HG03457 (cell line): ENCODE data around the gene BBS4.
A peak's percentile ranks its signal among the peaks of the same experiment; 100 is the strongest.
"Not testable (repeated sequence)": the region's sequence is repeated elsewhere in the genome, so short reads cannot be mapped to it uniquely, and the experiment has no call there.

Source experiments
- ATAC-seq: cut with Tn5 transposase; IDR thresholded peaks from one replicate; pipeline ENCODE4 v1.9.1; 2021; ENCODE audit warnings: moderate number of reproducible peaks; ENCODE audit not compliant: unreplicated experiment

BBS4 gene, protein sequence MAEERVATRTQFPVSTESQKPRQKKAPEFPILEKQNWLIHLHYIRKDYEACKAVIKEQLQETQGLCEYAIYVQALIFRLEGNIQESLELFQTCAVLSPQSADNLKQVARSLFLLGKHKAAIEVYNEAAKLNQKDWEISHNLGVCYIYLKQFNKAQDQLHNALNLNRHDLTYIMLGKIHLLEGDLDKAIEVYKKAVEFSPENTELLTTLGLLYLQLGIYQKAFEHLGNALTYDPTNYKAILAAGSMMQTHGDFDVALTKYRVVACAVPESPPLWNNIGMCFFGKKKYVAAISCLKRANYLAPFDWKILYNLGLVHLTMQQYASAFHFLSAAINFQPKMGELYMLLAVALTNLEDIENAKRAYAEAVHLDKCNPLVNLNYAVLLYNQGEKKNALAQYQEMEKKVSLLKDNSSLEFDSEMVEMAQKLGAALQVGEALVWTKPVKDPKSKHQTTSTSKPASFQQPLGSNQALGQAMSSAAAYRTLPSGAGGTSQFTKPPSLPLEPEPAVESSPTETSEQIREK

DNA sequence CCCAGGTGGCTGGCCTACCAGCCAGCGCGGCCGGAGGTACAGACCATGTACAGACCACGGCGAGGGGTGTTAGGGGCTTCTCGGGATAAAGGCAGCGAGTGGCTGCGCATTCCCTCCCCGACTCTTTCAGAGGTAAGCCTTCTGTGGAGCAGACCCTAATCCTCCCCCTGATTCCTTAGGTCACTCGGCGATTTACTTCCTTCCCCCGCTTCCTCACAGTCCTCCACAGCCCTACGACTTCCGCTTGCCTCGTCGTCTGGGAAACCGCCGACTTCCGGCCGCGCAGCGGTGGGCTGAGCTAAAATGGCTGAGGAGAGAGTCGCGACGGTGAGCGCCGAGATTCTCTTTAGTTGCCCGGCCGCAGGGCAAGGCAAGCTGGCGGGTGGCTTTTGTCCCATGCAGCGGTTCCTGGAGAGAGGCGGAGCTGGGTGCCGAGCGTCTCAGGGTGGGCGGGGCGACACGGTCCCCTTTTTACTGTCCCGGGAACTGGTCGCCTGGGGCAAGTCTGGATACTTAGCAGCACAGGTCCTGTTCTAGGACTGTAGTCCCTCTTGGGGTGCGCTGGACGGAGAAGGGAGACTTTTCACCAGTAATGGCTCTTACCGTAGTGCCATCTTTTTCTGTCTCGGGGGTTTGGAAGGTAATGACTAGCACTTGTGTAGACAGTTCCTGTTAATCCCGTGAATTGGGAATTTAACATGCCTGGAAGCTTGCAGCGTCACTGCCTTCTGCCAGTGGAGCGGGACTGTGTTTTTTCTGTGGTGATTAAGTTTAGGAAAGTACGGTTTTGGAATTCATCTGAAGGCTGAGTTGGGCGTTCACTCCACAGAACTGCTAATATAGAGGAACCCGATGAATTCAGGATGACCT, at the start of gene BBS4, which contains the start of gene HIGD2B:
TSS of gene BBS4 (plus strand) at position 283 of the 870 bp plus-strand sequence. CDS start at position 304, 21 bp downstream.
TSS of gene HIGD2B (minus strand) at position 258 of the 870 bp plus-strand sequence. CDS start 9,808 bp downstream, outside the sequence.
- ATAC-seq = peak; percentile 92

DNA sequence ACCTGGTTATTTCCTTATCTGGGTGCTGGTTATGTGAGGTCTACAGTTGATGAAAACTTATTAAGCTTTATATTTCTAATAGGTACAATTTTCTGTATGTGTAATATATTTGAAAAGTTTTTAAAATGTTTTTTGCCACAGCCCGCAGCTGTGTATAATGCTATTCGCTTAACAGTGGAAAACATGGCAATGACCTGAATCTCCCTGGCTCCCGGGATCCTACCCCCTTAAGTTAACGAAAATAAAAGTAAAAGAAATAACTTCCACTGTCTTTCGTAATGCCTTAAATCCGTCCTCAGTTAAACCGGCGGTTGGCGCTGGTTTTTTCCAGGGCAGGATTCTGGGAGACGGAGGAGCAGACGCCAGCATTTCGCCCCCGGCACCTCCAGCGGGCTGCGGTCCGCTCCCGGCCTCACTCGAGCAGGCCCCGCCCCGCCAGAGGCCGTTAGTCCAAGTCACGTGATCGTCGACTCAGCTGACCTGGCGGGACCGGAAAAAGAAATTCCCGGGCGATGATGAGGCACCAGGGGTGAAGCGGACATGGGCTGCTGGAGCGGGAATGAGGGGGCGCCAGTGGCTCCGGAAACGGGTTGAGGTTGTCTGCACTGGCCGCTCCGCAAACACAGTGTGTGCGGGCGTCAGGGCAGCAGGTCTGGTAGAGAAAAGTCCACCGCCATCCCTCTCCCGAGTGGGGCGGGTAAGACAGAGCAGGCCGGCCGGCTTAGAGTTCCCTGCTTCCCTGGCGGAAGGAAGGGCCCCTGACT, 49.3 kb upstream of the BBS4 start:
- not testable (repeated sequence) for ATAC-seq

DNA sequence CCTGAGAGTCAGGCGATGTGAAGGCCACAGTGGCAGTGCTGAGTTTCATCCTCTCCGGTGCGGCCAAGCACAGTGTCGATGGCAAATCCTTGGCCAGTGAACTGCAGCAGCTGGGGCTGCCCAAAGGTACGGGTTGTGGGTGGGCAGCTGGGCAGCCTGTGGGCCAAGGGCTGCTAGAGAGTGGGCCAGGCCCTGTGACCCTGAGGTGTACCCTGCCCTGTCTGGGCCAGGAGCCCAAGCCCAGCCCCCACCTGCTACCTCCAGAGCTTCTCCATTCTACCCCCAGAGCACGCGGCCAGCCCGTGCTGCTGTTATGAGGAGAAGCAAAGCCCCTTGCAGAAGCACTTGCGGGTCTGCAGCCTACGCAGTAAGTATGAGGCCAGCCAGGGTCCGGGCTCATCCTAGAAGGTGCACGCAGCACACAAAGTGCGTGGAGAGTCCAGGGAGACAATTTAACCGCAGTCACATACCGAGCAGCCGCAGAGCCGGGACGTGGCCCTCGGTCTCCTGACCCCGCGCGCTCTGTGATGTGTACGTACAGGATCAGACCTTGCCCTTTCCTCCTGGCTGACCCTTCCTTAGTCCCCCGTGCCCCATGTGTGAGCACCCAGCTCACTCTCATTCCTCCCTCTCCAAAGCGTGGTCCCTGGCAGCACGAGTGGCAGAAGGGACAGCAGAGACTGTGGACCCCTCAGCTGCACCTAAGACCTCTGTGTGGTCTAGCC, 46.1 kb upstream of the BBS4 start:
- ATAC-seq = not testable (repeated sequence)

DNA sequence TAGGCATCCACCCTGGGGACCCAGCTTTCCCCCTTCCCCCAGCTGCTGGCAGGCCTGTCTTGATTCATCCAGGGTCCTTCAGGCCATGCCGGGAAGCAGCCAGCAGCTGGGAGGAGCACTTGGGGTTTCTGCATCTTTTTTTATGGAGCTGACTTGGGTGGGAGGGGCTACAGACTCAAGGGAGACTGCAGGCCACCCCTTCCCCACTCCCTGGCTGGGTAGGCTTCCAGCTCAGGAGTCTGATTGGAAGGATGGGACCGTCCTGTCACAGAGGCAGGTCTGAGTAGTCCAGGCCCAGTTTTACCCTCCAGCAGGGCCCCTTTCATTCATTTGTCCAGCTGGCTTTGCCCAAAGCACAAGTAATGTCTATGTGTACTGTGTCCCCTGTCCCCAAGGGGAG, 43.7 kb upstream of the BBS4 start:
- not testable (repeated sequence) for ATAC-seq

DNA sequence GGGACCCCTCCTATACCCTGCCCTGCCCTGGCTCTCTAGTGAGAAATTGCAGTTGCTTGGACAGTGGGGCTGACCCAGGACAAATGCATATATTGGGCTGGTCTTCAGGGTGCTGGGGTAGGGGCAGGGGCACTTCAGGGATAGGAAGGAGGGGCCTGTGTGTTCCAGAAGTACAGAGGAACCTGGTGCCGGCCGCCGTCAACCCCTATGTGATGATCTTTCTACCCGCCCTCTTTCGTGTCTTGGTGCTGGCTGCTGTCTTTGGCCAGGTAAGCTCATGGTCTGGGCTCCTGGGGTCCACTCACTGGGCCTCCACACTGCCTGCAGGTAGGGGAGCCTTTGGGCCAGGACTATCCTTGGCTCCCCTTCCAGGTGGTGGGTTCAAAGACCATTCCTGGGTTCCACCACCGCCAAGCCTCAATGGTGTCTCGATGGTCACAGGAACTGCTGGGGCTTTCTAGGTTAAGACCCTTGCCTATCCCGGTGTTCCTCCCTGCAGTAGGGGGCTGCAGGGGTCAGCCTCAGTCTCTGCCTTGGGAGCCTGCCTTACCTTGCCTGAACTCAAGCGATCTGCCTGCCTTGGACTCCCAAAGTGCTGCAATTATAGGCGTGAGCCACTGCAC, 37.3 kb upstream of the BBS4 start:
- ATAC-seq = not testable (repeated sequence)

DNA sequence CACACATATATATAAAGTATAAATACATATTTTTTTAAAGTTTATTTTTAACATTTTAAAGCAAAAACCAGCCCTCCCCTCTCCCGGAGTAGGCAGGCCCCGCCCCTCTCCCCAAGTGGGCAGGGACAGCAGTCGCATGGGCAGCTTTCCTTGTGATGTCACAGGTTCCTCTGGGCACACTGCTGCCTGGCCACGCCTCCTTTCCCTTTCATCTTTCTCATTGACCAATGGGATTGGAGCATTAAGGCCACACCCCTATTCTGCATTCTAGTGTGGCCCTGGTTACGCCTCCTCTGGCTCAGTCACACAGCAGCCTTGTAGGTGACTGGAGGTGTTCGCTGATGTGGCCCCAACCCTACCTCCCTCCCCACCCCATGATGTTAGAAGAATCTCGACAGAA, 31.6 kb upstream of the BBS4 start, which contains the start of gene GOLGA6B:
TSS of gene GOLGA6B (plus strand) at position 301 of the 400 bp plus-strand sequence. CDS start at position 342, 41 bp downstream.
- ATAC-seq = not testable (repeated sequence)

DNA sequence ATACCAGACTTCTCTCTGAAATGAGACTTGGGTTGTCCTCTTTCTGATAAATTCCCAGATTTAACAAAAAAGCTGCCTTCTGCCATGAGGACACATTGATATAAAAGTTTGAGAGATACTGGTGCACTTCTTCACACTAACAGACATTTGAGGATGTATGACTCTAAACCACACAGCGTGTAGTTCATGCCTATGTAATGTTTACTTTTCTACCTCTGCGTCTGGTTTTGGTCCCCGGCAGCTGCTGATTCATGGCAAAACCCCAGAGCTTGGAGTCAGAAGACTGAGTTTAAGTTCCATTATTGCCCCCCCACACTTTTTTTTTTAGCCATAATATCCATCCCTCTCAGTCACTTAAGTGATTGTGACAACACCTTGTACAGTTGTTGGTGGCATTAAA, 30.0 kb upstream of the BBS4 start:
- not testable (repeated sequence) for ATAC-seq

DNA sequence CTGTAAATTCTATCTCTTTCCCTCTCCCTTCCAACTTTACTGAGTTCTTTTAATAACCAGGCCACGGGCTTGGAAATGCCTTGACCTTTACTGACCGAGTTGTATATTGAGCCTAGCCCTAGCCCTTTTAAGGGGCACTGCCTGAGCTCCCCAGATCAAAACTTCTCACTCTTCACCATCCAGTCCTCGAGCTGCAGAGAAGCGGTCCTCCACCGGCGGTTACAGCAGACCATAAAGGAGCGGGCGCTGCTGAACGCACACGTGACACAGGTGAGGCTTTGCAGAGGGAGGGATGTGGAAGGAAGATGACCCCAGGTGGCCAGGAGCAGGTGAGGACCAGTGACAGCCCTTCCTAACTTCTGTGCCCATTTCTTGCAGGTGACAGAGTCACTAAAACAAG, 24.9 kb upstream of the BBS4 start:
- not testable (repeated sequence) for ATAC-seq

DNA sequence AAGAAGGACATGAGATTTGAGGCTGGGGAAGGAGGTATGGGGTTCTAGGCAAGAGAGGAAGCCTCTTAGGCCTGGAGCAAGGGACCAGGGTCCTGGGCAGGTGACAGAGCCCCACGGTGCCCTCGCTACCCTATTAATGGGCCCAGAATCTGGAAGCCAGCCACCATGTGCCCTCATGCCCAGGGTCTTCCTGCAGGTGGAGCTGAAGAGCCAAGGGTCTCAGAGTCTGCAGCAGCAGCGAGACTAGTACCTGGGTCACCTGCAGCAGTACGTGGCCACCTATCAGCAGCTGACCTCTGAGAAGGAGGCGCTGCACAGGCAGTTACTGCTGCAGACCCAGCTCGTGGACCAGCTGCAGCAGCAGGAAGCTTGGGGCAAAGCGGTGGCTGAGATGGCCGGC, 22.1 kb upstream of the BBS4 start:
- ATAC-seq = not testable (repeated sequence)

DNA sequence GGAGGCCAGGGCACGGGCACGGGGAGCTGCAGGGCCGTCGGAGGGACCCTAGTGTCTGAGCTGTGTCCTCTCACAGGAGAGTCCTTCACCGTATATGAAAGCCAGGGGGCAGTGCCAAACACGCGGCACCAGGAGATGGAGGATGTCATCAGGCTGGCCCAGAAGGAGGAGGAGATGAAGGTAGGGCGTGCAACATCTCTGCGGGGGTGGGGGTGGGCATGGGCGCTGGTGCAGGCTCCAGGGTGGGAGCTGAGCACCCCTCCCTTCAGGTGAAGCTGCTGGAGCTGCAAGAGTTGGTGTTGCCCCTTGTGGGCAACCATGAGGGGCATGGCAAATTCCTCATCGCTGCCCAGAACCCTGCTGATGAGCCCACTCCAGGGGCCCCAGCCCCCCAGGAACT, 20.3 kb upstream of the BBS4 start:
- ATAC-seq = not testable (repeated sequence)

DNA sequence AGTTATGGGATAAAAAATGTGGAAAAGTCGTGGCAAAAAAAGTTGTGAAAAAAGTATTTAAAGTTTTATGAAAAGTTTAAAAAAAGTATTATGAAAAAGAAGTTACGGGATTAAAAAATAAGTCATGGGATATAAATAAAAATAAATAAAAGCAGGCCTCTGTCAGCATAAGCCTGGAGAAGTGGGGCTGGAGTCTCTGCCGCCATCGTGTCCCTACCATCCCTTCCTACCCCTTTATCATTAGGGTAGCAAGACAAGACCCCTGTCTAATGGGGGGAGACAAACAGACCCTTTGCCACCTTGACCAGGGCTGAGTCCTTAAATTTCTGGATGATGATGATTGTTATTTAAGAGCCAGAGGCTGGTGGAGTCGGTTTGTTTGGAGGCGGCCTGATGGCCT, 16.2 kb upstream of the BBS4 start:
- ATAC-seq = not testable (repeated sequence)

DNA sequence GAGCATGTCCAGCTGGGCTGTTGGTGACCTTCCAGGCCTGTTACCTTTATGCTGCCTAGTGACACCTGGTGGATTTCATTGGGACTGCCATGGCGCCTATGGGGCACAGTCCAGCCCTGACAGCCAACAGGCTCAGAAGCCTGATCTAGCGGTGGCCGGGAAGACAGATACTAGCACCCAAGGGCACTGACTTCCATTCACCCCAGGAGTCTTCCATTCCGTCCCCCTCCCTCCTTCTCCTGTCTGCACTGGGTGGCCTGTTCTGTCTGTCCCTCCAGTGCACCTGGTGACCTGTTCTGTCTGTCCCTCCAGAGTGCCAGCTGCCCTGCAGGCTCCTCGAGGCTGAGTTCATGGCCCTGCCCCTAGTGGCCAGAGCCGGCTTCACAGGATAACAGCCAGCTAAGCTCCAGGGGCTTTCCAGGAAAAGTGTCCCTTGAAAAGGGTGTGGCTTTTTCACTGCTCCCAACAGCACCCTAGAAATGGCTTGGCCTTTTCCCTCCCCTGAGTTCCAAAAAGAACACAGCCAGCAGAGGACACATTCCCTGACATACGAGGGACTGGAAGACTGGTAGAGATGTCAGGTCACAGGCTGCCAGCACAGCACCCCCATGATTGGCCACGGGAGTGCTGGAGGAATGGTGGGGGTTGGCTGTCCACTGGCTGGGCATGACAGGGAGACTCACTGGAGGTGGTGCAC, 15.2 kb upstream of the BBS4 start:
- not testable (repeated sequence) for ATAC-seq

DNA sequence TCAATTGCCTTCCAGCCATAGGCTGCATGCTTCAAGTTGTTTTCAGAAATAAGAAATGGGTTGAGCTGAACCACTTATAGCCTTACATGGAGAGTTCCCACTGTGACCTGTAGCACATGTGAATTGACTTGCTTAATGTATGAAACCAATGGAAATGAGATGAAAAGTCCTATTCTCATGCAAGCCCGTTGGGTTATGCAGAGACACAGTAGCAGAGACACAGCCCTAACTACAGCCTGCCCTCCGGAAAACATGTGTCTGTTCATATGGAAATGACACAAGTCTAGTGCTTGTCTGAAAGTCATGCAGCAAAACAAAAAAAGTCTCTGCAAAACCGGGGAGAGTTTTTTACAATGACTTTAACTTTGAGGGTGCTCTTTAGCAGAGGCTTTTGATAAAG, 14.5 kb upstream of the BBS4 start:
- no peak for ATAC-seq

DNA sequence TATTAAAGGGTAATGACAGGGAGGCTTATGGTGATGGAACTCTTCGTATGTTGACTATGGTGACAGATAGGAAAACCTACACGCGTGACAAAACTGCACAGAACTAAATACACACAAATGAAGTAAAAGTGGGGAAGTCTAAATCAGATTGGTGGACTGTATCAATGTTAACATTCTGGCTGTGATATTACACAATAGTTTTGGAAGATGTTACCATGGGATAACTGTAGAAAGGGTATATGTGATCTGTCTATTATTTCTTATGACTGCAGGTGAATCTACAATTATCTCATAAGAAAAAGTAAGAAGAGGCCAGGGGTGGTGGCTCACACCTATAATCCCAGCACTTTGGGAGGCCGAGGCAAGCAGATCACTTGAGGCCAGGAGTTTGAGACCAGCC, 9.2 kb upstream of the BBS4 start:
- ATAC-seq = no peak

DNA sequence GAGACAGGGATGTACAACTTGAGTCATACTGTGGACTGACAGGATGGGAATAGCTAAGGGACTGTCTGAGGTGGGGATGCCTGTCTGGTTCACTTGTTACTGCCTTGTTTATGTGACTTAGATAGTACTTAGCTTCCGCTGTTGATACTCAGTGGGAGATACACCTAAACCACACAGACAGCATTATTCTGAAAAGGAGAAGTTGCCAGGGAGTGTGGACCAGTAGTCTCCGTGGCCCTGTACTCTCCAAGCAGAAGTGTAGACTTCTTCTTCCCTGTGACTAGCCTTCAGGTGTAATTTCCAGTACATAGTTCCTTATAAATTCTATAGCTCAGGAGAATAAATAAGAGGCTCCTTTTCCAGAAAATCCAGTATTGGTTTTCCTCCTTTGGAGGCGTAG, 5.1 kb upstream of the BBS4 start:
- ATAC-seq = no peak

DNA sequence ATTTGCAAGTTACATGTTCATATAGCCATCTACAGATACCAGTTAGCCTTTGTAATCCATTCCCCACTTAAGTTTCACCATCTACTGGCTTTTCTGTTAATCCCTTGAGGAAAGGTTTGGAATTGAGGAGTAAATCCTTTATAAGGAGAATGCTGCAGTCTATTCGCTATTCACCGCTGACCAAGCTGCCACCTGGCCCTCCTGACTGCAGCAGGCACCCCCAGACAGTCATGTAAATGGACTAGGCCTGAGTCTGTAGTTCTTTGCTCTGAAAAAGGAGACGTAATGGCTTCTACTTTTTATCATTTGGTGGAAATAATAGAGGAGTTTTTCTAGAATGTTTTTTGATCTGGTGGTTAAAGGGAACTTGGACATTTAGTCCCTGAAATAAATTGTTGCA, 3.2 kb upstream of the BBS4 start:
- ATAC-seq = no peak

DNA sequence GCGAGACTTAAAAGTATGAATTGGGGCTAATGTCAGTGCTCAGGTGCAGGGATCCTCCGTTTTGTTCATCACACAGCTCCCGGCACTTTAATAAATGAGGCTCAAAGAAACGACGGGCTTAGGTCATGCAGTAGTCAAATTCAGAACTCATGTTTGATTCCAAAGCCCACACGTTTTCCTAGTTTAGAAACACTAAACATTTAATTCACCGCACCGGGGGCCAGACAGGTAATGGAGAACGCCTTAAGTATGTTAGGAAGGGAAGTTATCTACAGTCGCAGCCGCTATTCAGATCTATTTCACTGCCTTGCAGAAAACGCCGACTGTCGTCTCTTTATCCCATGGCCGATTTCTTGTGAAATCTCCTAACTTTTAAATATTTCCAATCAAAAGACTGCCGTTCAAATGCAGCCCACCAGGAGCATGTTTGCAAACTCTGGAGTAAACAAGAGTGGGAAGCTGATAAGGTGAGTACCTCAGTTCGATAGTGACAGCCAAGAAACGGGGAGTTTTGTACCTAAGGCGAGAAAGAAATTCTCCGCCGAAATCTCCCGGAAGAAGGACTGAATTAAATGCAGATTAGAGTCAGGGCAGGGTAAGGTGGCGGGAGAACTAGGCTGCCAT, 594 bp upstream of the BBS4 start:
- no peak for ATAC-seq

DNA sequence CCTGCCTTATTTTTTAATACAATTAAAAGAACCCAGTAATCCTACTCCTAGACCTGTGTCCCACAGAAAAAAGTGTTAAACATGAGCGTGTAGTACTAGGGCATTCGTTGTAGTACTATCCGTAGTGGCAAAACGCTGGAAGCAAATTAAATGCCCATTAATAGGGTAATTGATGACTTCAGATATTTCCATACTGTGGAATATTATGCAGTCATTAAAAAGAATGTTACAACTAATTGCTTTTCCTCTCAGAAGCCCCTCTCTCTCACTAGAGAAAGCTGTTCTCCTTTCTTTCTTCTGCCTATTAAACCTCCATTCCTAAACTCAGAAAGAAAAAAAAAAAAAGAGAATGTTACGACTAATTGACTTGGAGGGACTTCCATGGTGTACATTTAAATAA, 2.7 kb downstream of the BBS4 start:
- no peak for ATAC-seq
